Naive thymus-derived CD4-positive, alpha-beta T cell (primary cell): ENCODE data around the gene ANTXR2. TPM values are rescaled to one million over a fixed set of nuclear protein-coding genes. Genes with fewer than 3 reads are reported as not detected.
A peak's percentile ranks its signal among the peaks of the same experiment; 100 is the strongest.

Experiments used
- ATAC-seq: fragments of 150-1000 bp; cut with Tn5 transposase; 2 replicates; pipeline ENCODE4 v1.10.0; 2021; ENCODE audit warnings: mild to moderate bottlenecking, moderate library complexity
- CTCF ChIA-PET: fragments of 350-600 bp; sonication (Branson Sonifier 250); formaldehyde crosslinking; loops from one replicate; lab custom pipeline; 2021; ENCODE audit warnings: antibody characterized with exemption; lab: Charles Lee
- POLR2A ChIA-PET: fragments of 350-600 bp; sonication (Branson Sonifier 250); formaldehyde crosslinking; loops from one replicate; lab custom pipeline; 2021; ENCODE audit warnings: antibody characterized with exemption, inconsistent platforms; lab: Charles Lee
- DNase-seq, 9 donors: peaks; one replicate each; pipeline versions ENCODE4 v3.0.0 to v3.0.0-alpha.2; 2020 to 2022; ENCODE audit warnings: mixed read lengths in 1 of 9
- H3K27ac ChIP-seq: one replicate; pipeline ENCODE4 v1.7.0; 2013; ENCODE audit warnings: mild to moderate bottlenecking, low read depth, low read length, moderate library complexity
- H3K27me3 ChIP-seq, 2 donors: one replicate each; pipeline ENCODE4 v1.7.0; 2013; ENCODE audit warnings: low read length in 2 of 2, mild to moderate bottlenecking in 2 of 2, moderate library complexity in 2 of 2; ENCODE audit not compliant: control insufficient read depth in 2 of 2, insufficient read depth in 2 of 2
- H3K36me3 ChIP-seq, 3 experiments: 1 replicate in 2 of 3; 2 replicates in 1 of 3; pipeline ENCODE4 v1.7.0; 2013; ENCODE audit warnings: low read length in 3 of 3, mild to moderate bottlenecking in 3 of 3, moderate library complexity in 1 of 3; ENCODE audit not compliant: insufficient read depth in 3 of 3, control insufficient read depth in 2 of 3
- H3K4me1 ChIP-seq, 2 donors: one replicate each; pipeline ENCODE4 v1.7.0; 2013; ENCODE audit warnings: low read length in 2 of 2, mild to moderate bottlenecking in 2 of 2, moderate library complexity in 1 of 2; ENCODE audit not compliant: control insufficient read depth in 2 of 2, insufficient read depth in 2 of 2
- H3K4me3 ChIP-seq: 2 replicates; pipeline ENCODE4 v1.7.0; 2013; ENCODE audit warnings: mild to moderate bottlenecking, low read length
- H3K9me3 ChIP-seq, 3 experiments: 1 replicate in 2 of 3; 2 replicates in 1 of 3; pipeline ENCODE4 v1.7.0; 2013; ENCODE audit warnings: low read length in 3 of 3; ENCODE audit not compliant: control insufficient read depth in 2 of 3
- H3K27ac Mint-ChIP-seq, 9 donors: one replicate each; pipeline ENCODE4 v1.8.0; 2020 to 2022; ENCODE audit warnings: mixed read lengths in 9 of 9, mild to moderate bottlenecking in 8 of 9, moderate library complexity in 5 of 9, inconsistent platforms in 2 of 9
- H3K27me3 Mint-ChIP-seq, 5 donors: one replicate each; pipeline ENCODE4 v1.8.0; 2021 to 2022; ENCODE audit warnings: mixed read lengths in 5 of 5, mild to moderate bottlenecking in 1 of 5
- H3K36me3 Mint-ChIP-seq, 5 donors: one replicate each; pipeline ENCODE4 v1.8.0; 2020 to 2022; ENCODE audit warnings: mixed read lengths in 5 of 5, mild to moderate bottlenecking in 3 of 5, inconsistent platforms in 1 of 5
- H3K4me1 Mint-ChIP-seq, 7 donors: one replicate each; pipeline ENCODE4 v1.8.0; 2020 to 2022; ENCODE audit warnings: mixed read lengths in 7 of 7, mild to moderate bottlenecking in 3 of 7, inconsistent platforms in 1 of 7
- H3K4me3 Mint-ChIP-seq, 10 donors: one replicate each; pipeline ENCODE4 v1.8.0; 2020 to 2022; ENCODE audit warnings: mild to moderate bottlenecking in 10 of 10, mixed read lengths in 10 of 10, moderate library complexity in 6 of 10, inconsistent platforms in 2 of 10
- H3K9me3 Mint-ChIP-seq, 11 donors: one replicate each; pipeline ENCODE4 v1.8.0; 2020 to 2022; ENCODE audit warnings: mixed read lengths in 11 of 11, mild to moderate bottlenecking in 4 of 11, inconsistent platforms in 1 of 11, moderate library complexity in 1 of 11
- intact Hi-C, 2 donors: fragments of 100-400 bp; cut with micrococcal nuclease; formaldehyde crosslinking; loops; one replicate each; pipeline ENCODE4 v1.15.1; 2023
- polyA plus RNA-seq, 2 donors: library from polyadenylated mRNA; unstranded; fragments of 300-500 nt; fragmentation: Illumina TruSeq; gene quantifications; one replicate each; pipeline ENCODE4 v1.2.3, GENCODE V29; 2021
- total RNA-seq, 6 experiments: library from RNA in 5 of 6; stranded (reverse) in 5 of 6; gene quantifications; 1 replicate in 5 of 6; 2 replicates in 1 of 6; pipeline ENCODE4 v1.2.3 and lab custom pipeline; 2021 to 2026

Gene ANTXR2
- total and polyA plus RNA-seq, 7 experiments from 2014 or later: 20.3 to 69.8 (median 42.2) TPM

DNA sequence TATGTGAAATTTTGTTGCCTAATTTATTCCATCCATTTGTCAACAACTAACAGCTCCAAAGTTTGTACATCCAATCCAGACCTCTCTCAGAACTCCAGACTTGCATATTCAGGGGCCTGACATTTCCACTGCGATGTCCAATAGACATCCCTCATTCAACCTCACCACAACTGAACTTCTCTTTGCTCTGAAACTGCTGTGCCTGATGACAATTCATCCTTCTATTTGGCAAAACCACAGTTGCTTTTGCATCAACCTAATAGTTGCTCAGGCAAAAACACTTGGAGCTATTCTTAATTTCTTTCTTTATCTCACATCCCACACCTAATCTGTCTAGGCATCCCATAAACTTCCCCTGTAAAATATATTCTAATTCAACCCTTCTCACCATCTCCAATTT is 56.5 kb downstream of the ANTXR2 start:
- Mint-ChIP-seq H3K4me1 (peaks cover 0 to 11% (median 3%) of the 10 kb centered on the region in 7 donors), H3K9me3 (no peaks in the 10 kb centered on the region), H3K36me3 (peaks cover 0 to 27% (median 19%) of the 10 kb centered on the region in 5 donors), H3K4me3 (no peak overlapping the region), H3K27ac (no peak overlapping the region), H3K27me3 (no peaks in the 10 kb centered on the region)
- DNase-seq (no peak), ATAC-seq (no peak)
- intact Hi-C loops: loop anchor here in 1 of 2 donors (2.0 kb wide), 1 partner anchor 42 kb away; no protein-coding TSS in a partner anchor
- H3K27ac ChIP-seq: no peak overlapping the region
- peaks cover 0 to 13% of the 10 kb centered on the region in 2 donors for H3K4me1 ChIP-seq
- CTCF ChIA-PET: no interaction called here
- H3K36me3 ChIP-seq: peaks cover 0 to 17% (median 0%) of the 10 kb centered on the region in 3 experiments
- H3K4me3 ChIP-seq: no peak overlapping the region
- no peaks in the 10 kb centered on the region for H3K9me3 ChIP-seq
- POLR2A ChIA-PET: interaction anchor here (0.6 kb wide), 1 partner anchor 65 kb away, joined by 3 read pairs; no protein-coding TSS in a partner anchor
- H3K27me3 ChIP-seq: no peaks in the 10 kb centered on the region

DNA sequence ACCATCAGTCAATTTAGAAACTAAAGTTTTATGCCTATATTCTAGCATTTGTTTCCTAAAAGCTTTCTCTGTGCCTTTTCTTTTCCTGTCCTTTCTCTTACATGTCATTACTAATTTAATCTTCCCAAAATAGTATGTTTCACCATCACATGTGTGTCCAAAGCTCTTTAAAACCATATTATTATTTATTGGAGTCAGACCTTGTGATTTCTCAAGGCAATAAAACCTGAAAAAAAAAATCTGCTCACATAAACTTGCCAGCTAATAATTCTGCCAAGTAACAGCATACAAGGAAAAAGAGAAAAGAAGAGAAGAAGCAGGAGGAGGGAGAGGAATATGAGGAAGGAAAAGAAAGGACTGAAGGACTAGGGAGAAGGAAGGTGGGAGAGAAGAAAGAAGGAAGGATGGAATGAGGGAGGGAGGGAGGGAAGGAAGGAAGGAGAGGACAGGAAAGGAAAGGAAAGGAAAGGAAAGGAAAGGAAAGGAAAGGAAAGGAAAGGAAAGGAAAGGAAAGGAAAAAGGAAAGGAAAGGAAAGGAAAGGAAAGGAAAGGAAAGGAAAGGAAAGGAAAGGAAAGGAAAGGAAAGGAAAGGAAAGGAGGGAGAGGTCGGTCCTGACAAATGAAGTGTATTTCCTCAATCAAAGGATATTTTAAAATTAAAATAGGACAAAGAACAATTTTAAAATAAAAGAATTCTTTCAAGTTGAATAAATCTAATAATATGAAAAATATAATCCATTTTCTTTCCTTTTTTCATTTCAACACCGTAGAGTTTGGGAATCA is 57.4 kb downstream of the ANTXR2 start:
- Mint-ChIP-seq H3K4me3 (no peak overlapping the region), H3K27me3 (no peaks in the 10 kb centered on the region), H3K36me3 (peaks cover 0 to 25% (median 21%) of the 10 kb centered on the region in 5 donors), H3K27ac (no peak overlapping the region), H3K4me1 (peaks cover 0 to 15% (median 6%) of the 10 kb centered on the region in 7 donors), H3K9me3 (no peaks in the 10 kb centered on the region)
- ATAC-seq (no peak), DNase-seq (no peak)
- H3K27ac ChIP-seq: no peak overlapping the region
- H3K36me3 ChIP-seq: peaks cover 0 to 17% (median 0%) of the 10 kb centered on the region in 3 experiments
- ChIA-PET POLR2A (no interaction called here), CTCF (no interaction called here)
- peaks cover 0 to 13% of the 10 kb centered on the region in 2 donors for H3K4me1 ChIP-seq
- intact Hi-C loops: loop anchor here in 1 of 2 donors (2.0 kb wide), 1 partner anchor 43 kb away; no protein-coding TSS in a partner anchor
- no peak overlapping the region for H3K4me3 ChIP-seq
- H3K9me3 ChIP-seq: no peaks in the 10 kb centered on the region
- H3K27me3 ChIP-seq: no peaks in the 10 kb centered on the region

DNA sequence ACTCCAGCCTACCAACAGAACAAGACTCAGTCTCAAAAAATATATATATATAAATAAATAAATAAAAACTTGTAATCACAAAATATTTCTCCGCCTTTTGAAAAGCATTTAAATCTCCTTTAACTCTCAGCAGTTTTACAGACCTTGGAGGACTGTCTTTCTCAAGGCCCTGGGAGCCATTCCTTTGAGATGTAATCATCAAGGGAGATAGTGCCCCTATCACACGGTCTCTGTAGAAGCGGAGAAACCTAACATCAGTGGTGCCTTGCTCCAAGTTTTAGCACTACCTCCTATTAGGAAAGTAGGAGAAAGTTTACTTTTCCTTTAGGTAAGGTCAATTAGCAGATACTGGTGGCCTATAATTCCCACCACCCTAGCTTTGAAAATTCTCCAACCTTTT is 58.5 kb downstream of the ANTXR2 start:
- ATAC-seq (no peak), DNase-seq (no peak)
- ChIA-PET POLR2A (no interaction called here), CTCF (interaction anchor here (0.6 kb wide), 1 partner anchor 197 kb away, joined by 3 read pairs; no protein-coding TSS in a partner anchor)
- H3K36me3 Mint-ChIP-seq: peaks cover 0 to 30% (median 27%) of the 10 kb centered on the region in 5 donors
- Histone ChIP-seq H3K4me3 (no peak overlapping the region), H3K4me1 (peaks cover 0 to 13% of the 10 kb centered on the region in 2 donors), H3K27me3 (no peaks in the 10 kb centered on the region), H3K27ac (no peak overlapping the region), H3K36me3 (peaks cover 0 to 17% (median 0%) of the 10 kb centered on the region in 3 experiments), H3K9me3 (no peaks in the 10 kb centered on the region)
- peak overlapping the region in 1 of 9 donors; percentile 2 for H3K27ac Mint-ChIP-seq
- peaks cover 8 to 24% (median 14%) of the 10 kb centered on the region in 7 donors for H3K4me1 Mint-ChIP-seq
- peaks cover 0 to 3% (median 0%) of the 10 kb centered on the region in 11 donors for H3K9me3 Mint-ChIP-seq
- no peak overlapping the region for H3K4me3 Mint-ChIP-seq
- intact Hi-C loops: loop anchor here in 1 of 2 donors (5.0 kb wide), 1 partner anchor 188 kb away; no protein-coding TSS in a partner anchor
- H3K27me3 Mint-ChIP-seq: no peaks in the 10 kb centered on the region

DNA sequence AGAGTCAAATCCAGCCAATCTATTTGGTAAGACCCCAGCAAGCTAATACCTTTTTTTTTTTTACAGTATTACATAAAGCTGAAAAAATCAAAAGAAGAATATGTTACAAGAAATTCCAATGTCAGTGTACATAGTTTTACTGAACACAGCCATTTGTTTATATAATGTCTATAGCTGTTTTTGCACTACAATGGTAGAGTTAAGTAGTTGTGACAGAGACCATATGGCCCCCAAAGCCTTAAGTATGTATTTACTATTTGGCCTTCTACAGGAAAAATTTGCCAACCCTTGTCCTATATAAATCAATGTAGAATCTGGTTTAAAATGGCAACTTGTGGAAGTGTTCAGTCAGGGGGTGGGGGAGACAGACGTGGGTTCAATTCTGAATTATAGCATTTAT is 60.7 kb downstream of the ANTXR2 start:
- no peak overlapping the region for H3K4me3 ChIP-seq
- H3K27ac Mint-ChIP-seq: no peak overlapping the region
- H3K36me3 ChIP-seq: peaks cover 0 to 15% (median 0%) of the 10 kb centered on the region in 3 experiments
- peaks cover 0 to 3% (median 0%) of the 10 kb centered on the region in 11 donors for H3K9me3 Mint-ChIP-seq
- peaks cover 8 to 42% (median 31%) of the 10 kb centered on the region in 7 donors for H3K4me1 Mint-ChIP-seq
- DNase-seq (no peak), ATAC-seq (no peak)
- no peaks in the 10 kb centered on the region for H3K9me3 ChIP-seq
- POLR2A ChIA-PET: no interaction called here
- CTCF ChIA-PET: no interaction called here
- no peak overlapping the region for H3K27ac ChIP-seq
- intact Hi-C loops: loop anchor here in 1 of 2 donors (5.0 kb wide), 1 partner anchor 190 kb away; no protein-coding TSS in a partner anchor
- H3K4me1 ChIP-seq: peaks cover 3 to 19% of the 10 kb centered on the region in 2 donors
- no peaks in the 10 kb centered on the region for H3K27me3 Mint-ChIP-seq
- peaks cover 0 to 43% (median 38%) of the 10 kb centered on the region in 5 donors for H3K36me3 Mint-ChIP-seq
- H3K4me3 Mint-ChIP-seq: no peak overlapping the region
- H3K27me3 ChIP-seq: no peaks in the 10 kb centered on the region

DNA sequence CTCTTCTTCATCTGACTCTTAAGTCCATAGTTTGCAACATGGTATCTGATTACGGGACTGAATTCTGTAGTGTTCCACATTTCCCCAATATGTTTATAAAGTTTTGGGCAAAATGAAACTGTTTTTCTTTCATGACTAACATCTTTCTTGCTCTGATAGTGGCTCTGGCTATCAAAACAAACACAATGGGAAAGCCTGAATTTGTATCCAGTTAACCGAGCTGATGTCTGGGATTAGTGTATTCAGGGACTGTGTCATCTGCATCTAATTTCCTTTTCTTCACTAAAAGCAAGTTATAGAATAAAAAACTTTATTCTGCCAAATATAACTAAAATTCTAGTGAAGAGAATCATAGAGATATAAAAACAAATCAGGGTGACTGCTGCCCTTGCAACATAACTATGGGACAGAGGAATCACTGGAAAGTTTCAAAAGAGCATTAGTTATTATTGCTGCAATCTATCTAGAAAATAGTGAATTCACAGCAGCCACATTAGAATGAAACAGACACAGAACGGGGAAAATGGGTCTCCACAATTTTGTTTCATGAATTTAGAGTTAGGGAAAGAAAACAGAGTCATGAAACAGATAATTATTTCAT is 61.3 kb downstream of the ANTXR2 start:
- DNase-seq: no peak
- Histone ChIP-seq H3K36me3 (peaks cover 0 to 11% (median 0%) of the 10 kb centered on the region in 3 experiments), H3K4me1 (peaks cover 8 to 18% of the 10 kb centered on the region in 2 donors), H3K27ac (no peak overlapping the region), H3K9me3 (no peaks in the 10 kb centered on the region), H3K27me3 (no peaks in the 10 kb centered on the region), H3K4me3 (no peak overlapping the region)
- intact Hi-C loops: loop anchor here in 1 of 2 donors (5.0 kb wide), 1 partner anchor 191 kb away; no protein-coding TSS in a partner anchor
- H3K27me3 Mint-ChIP-seq: no peaks in the 10 kb centered on the region
- H3K27ac Mint-ChIP-seq: peak overlapping the region in 1 of 9 donors; percentile 5
- ChIA-PET POLR2A (no interaction called here), CTCF (no interaction called here)
- H3K4me1 Mint-ChIP-seq: peaks cover 13 to 47% (median 36%) of the 10 kb centered on the region in 7 donors
- H3K4me3 Mint-ChIP-seq: peak overlapping the region in 1 of 10 donors; percentile 23
- ATAC-seq: no peak
- H3K36me3 Mint-ChIP-seq: peaks cover 0 to 49% (median 43%) of the 10 kb centered on the region in 5 donors
- H3K9me3 Mint-ChIP-seq: peaks cover 0 to 3% (median 0%) of the 10 kb centered on the region in 11 donors

DNA sequence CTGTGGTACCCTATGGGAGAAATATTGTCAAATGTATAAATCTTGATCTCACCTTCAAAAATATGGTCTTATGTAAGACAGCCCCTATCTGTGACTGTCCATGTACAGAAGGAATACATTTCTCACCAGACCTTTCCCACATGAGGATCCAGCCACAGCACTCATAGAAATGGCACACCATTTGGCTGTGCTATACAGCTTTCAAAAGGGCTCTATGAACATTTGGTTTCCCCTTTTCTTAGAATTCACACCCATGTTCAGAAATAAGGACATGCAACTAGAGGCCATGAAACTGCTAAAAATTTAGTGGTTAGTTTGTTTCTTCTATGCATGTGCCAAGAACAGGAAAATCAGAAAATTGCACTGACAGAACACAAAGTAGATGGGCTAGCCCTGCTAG is 62.7 kb downstream of the ANTXR2 start:
- DNase-seq (no peak), ATAC-seq (no peak)
- Histone ChIP-seq H3K27ac (no peak overlapping the region), H3K4me3 (no peak overlapping the region), H3K4me1 (peaks cover 12 to 22% of the 10 kb centered on the region in 2 donors), H3K36me3 (peaks cover 0 to 11% (median 0%) of the 10 kb centered on the region in 3 experiments), H3K27me3 (no peaks in the 10 kb centered on the region), H3K9me3 (no peaks in the 10 kb centered on the region)
- no peaks in the 10 kb centered on the region for H3K27me3 Mint-ChIP-seq
- H3K4me3 Mint-ChIP-seq: peak overlapping the region in 1 of 10 donors; percentile 53
- ChIA-PET POLR2A (no interaction called here), CTCF (no interaction called here)
- peaks cover 0 to 5% (median 2%) of the 10 kb centered on the region in 11 donors for H3K9me3 Mint-ChIP-seq
- peaks cover 0 to 59% (median 55%) of the 10 kb centered on the region in 5 donors for H3K36me3 Mint-ChIP-seq
- H3K4me1 Mint-ChIP-seq: peaks cover 17 to 62% (median 44%) of the 10 kb centered on the region in 7 donors
- intact Hi-C loops: loop anchor here in 1 of 2 donors (5.0 kb wide), 1 partner anchor 192 kb away; no protein-coding TSS in a partner anchor
- peak overlapping the region in 1 of 9 donors; percentile 63 for H3K27ac Mint-ChIP-seq
